Measurements from ENCODE around the gene GDF9.

DNA sequence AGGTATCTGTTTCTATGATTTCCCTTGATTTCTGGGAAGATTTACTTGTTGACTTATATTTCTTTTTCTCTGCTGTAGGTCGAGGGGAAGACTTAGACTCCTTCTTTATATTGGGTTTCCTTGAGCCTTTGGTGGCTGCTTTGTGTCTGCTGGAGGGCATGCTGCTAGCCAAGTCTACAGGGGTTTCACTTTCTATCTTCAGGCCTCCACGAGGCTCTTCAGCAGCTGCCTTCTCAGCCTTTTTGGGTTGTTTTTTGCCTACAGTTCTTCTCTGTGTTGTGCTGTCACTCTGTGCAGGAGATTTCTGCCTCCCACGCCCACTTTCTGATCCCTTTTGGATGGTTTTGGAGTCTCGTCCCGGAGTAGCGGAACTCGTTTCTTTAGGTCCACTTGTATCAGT, 30.4 kb upstream of the GDF9 start:
- TF ChIP-seq JUND (IDR thresholded peaks at IDR 0.05) = no peak
- no peak for TF ChIP-seq SP1 (IDR thresholded peaks at IDR 0.05; ENCODE audit: low read depth)
- TF ChIP-seq, protein P1, sequence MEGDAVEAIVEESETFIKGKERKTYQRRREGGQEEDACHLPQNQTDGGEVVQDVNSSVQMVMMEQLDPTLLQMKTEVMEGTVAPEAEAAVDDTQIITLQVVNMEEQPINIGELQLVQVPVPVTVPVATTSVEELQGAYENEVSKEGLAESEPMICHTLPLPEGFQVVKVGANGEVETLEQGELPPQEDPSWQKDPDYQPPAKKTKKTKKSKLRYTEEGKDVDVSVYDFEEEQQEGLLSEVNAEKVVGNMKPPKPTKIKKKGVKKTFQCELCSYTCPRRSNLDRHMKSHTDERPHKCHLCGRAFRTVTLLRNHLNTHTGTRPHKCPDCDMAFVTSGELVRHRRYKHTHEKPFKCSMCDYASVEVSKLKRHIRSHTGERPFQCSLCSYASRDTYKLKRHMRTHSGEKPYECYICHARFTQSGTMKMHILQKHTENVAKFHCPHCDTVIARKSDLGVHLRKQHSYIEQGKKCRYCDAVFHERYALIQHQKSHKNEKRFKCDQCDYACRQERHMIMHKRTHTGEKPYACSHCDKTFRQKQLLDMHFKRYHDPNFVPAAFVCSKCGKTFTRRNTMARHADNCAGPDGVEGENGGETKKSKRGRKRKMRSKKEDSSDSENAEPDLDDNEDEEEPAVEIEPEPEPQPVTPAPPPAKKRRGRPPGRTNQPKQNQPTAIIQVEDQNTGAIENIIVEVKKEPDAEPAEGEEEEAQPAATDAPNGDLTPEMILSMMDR (IDR thresholded peaks at IDR 0.05 in 2 of 3, conservative IDR thresholded peaks at IDR 0.05 in 1 of 3; ENCODE audit: borderline replicate concordance in 1 of 3, insufficient read depth in 1 of 3, low read depth in 2 of 3, low read length in 2 of 3) = no peak
- no peak for TF ChIP-seq EZH2 (IDR thresholded peaks at IDR 0.05)
- no peak for TF ChIP-seq RAD21 (IDR thresholded peaks at IDR 0.05; ENCODE audit: low read depth)
- TF ChIP-seq EZH2phosphoT487 (IDR thresholded peaks at IDR 0.05; ENCODE audit: borderline replicate concordance) = no peak
- no peak for TF ChIP-seq POLR2AphosphoS5 (IDR thresholded peaks at IDR 0.05; ENCODE audit: low read depth, low read length)
- no peak for TF ChIP-seq POLR2A (IDR thresholded peaks at IDR 0.05; ENCODE audit: borderline replicate concordance, extremely low read depth, insufficient read depth, insufficient read length)
- TF ChIP-seq FOSL1 (IDR thresholded peaks at IDR 0.05; ENCODE audit: low read depth) = no peak
- TF ChIP-seq, protein P2, sequence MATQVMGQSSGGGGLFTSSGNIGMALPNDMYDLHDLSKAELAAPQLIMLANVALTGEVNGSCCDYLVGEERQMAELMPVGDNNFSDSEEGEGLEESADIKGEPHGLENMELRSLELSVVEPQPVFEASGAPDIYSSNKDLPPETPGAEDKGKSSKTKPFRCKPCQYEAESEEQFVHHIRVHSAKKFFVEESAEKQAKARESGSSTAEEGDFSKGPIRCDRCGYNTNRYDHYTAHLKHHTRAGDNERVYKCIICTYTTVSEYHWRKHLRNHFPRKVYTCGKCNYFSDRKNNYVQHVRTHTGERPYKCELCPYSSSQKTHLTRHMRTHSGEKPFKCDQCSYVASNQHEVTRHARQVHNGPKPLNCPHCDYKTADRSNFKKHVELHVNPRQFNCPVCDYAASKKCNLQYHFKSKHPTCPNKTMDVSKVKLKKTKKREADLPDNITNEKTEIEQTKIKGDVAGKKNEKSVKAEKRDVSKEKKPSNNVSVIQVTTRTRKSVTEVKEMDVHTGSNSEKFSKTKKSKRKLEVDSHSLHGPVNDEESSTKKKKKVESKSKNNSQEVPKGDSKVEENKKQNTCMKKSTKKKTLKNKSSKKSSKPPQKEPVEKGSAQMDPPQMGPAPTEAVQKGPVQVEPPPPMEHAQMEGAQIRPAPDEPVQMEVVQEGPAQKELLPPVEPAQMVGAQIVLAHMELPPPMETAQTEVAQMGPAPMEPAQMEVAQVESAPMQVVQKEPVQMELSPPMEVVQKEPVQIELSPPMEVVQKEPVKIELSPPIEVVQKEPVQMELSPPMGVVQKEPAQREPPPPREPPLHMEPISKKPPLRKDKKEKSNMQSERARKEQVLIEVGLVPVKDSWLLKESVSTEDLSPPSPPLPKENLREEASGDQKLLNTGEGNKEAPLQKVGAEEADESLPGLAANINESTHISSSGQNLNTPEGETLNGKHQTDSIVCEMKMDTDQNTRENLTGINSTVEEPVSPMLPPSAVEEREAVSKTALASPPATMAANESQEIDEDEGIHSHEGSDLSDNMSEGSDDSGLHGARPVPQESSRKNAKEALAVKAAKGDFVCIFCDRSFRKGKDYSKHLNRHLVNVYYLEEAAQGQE (IDR thresholded peaks at IDR 0.05; ENCODE audit: low read depth) = no peak

Data from HCT116 (cell line).